ENCODE data around the gene SH2D7.

The SH2D7 gene

GRCh38 chr15:78048628-78048920 lies 43.8 kb upstream of the SH2D7 start:
- no peak for TF ChIP-seq ARNT (IDR thresholded peaks at IDR 0.05)
- TF ChIP-seq SUZ12 (IDR thresholded peaks at IDR 0.05): no peak
- TF ChIP-seq L3MBTL2 (conservative IDR thresholded peaks at IDR 0.05): no peak
- TF ChIP-seq NFRKB (IDR thresholded peaks at IDR 0.05): no peak
- no peak for TF ChIP-seq ZNF384 (IDR thresholded peaks at IDR 0.05)
- no peak for TF ChIP-seq FOXK2 (IDR thresholded peaks at IDR 0.05)
- no peak for TF ChIP-seq ELF4 (IDR thresholded peaks at IDR 0.05)
- no peak for TF ChIP-seq SP1 (IDR thresholded peaks at IDR 0.05)
- TF ChIP-seq TARDBP (IDR thresholded peaks at IDR 0.05): no peak
- CTCF ChIA-PET: no interaction called here

GRCh38 chr15:78049691-78050440 lies 42.5 kb upstream of the SH2D7 start:
- no peak for DNase-seq (ENCODE audit: extremely low spot score)
- TF ChIP-seq SUZ12 (IDR thresholded peaks at IDR 0.05) (no peak), FOXM1 (IDR thresholded peaks at IDR 0.05; ENCODE audit: borderline replicate concordance) (no peak), ELF4 (IDR thresholded peaks at IDR 0.05) (no peak), LEF1 (IDR thresholded peaks at IDR 0.05; ENCODE audit: borderline replicate concordance) (no peak), FOXK2 (IDR thresholded peaks at IDR 0.05) (no peak), BHLHE40 (IDR thresholded peaks at IDR 0.05; ENCODE audit: borderline replicate concordance) (no peak), NFRKB (IDR thresholded peaks at IDR 0.05) (no peak), HDGF (IDR thresholded peaks at IDR 0.05; ENCODE audit: borderline replicate concordance) (no peak), FOXA1 (IDR thresholded peaks at IDR 0.05) (no peak), SP1 (IDR thresholded peaks at IDR 0.05) (no peak), TARDBP (IDR thresholded peaks at IDR 0.05) (no peak), ZNF384 (IDR thresholded peaks at IDR 0.05) (no peak)
- CTCF ChIA-PET: no interaction called here
- POLR2A ChIA-PET: no interaction called here

More at GRCh38 chr15:78048628-78048920, 43.8 kb upstream of the SH2D7 start:
- no peak for DNase-seq (ENCODE audit: extremely low spot score)
- POLR2A ChIA-PET: no interaction called here

- ChIA-PET CTCF (no interaction called here), POLR2A (interaction anchor here (0.9 to 2.8 kb wide), 2 partner anchors 13 to 17 kb away, joined by 3 to 7 read pairs; no protein-coding TSS in a partner anchor)
- TF ChIP-seq HDGF (IDR thresholded peaks at IDR 0.05; ENCODE audit: borderline replicate concordance) (no peak), L3MBTL2 (conservative IDR thresholded peaks at IDR 0.05) (no peak), ELF4 (IDR thresholded peaks at IDR 0.05) (no peak), SUZ12 (IDR thresholded peaks at IDR 0.05) (no peak), LEF1 (IDR thresholded peaks at IDR 0.05; ENCODE audit: borderline replicate concordance) (no peak), TARDBP (IDR thresholded peaks at IDR 0.05) (no peak), ARNT (IDR thresholded peaks at IDR 0.05) (no peak), SP1 (IDR thresholded peaks at IDR 0.05) (no peak), BHLHE40 (IDR thresholded peaks at IDR 0.05; ENCODE audit: borderline replicate concordance) (no peak), ZNF384 (IDR thresholded peaks at IDR 0.05) (no peak), FOXK2 (IDR thresholded peaks at IDR 0.05) (no peak), CTBP1 (IDR thresholded peaks at IDR 0.05; ENCODE audit: borderline replicate concordance) (no peak), FOXA1 (IDR thresholded peaks at IDR 0.05) (no peak)
- no peak for DNase-seq (ENCODE audit: extremely low spot score)
Measured at GRCh38 chr15:78050441-78050809, 41.9 kb upstream of the SH2D7 start.

- no peak for TF ChIP-seq ELF4 (IDR thresholded peaks at IDR 0.05)
- TF ChIP-seq FOXA1 (IDR thresholded peaks at IDR 0.05): no peak
- no peak for TF ChIP-seq FOXK2 (IDR thresholded peaks at IDR 0.05)
- no peak for TF ChIP-seq FOXM1 (IDR thresholded peaks at IDR 0.05; ENCODE audit: borderline replicate concordance)
- no peak for TF ChIP-seq SP1 (IDR thresholded peaks at IDR 0.05)
- no peak for TF ChIP-seq SUZ12 (IDR thresholded peaks at IDR 0.05)
- ChIA-PET POLR2A (interaction anchor here (0.9 to 2.8 kb wide), 2 partner anchors 13 to 17 kb away, joined by 3 to 7 read pairs; no protein-coding TSS in a partner anchor), CTCF (interaction anchor here (2.0 kb wide), 1 partner anchor 58 kb away, joined by 6 read pairs; no protein-coding TSS in a partner anchor)
- no peak for DNase-seq (ENCODE audit: extremely low spot score)
Measured at GRCh38 chr15:78050826-78051225, 41.5 kb upstream of the SH2D7 start.

GRCh38 chr15:78051596-78051995 lies 40.8 kb upstream of the SH2D7 start:
- ChIA-PET POLR2A (interaction anchor here (1.0 to 2.8 kb wide), 2 partner anchors 16 kb away, joined by 3 to 7 read pairs; no protein-coding TSS in a partner anchor), CTCF (interaction anchor here (2.0 kb wide), 1 partner anchor 57 kb away, joined by 6 read pairs; no protein-coding TSS in a partner anchor)
- no peak for DNase-seq (ENCODE audit: extremely low spot score)
- no peak for TF ChIP-seq SP1 (IDR thresholded peaks at IDR 0.05)
- no peak for TF ChIP-seq SUZ12 (IDR thresholded peaks at IDR 0.05)
- no peak for TF ChIP-seq ZNF384 (IDR thresholded peaks at IDR 0.05)
- no peak for TF ChIP-seq PKNOX1 (IDR thresholded peaks at IDR 0.05)
- no peak for TF ChIP-seq TARDBP (IDR thresholded peaks at IDR 0.05)
- TF ChIP-seq FOXM1 (IDR thresholded peaks at IDR 0.05; ENCODE audit: borderline replicate concordance): no peak

GRCh38 chr15:78052001-78052401 lies 40.4 kb upstream of the SH2D7 start:
- no peak for TF ChIP-seq FOXA1 (IDR thresholded peaks at IDR 0.05)
- TF ChIP-seq ELF4 (IDR thresholded peaks at IDR 0.05): no peak
- TF ChIP-seq SP1 (IDR thresholded peaks at IDR 0.05): no peak
- no peak for TF ChIP-seq ARNT (IDR thresholded peaks at IDR 0.05)
- no peak for TF ChIP-seq FOXM1 (IDR thresholded peaks at IDR 0.05; ENCODE audit: borderline replicate concordance)
- TF ChIP-seq HDGF (IDR thresholded peaks at IDR 0.05; ENCODE audit: borderline replicate concordance): no peak
- TF ChIP-seq FOXK2 (IDR thresholded peaks at IDR 0.05): no peak
- no peak for TF ChIP-seq CTBP1 (IDR thresholded peaks at IDR 0.05; ENCODE audit: borderline replicate concordance)
- TF ChIP-seq LEF1 (IDR thresholded peaks at IDR 0.05; ENCODE audit: borderline replicate concordance): no peak
- CTCF ChIA-PET: interaction anchor here (2.0 kb wide), 1 partner anchor 56 kb away, joined by 6 read pairs; no protein-coding TSS in a partner anchor
- POLR2A ChIA-PET: interaction anchor here (1.0 to 2.8 kb wide), 2 partner anchors 15 to 17 kb away, joined by 3 to 7 read pairs; no protein-coding TSS in a partner anchor
- DNase-seq (ENCODE audit: extremely low spot score): no peak

- CTCF ChIA-PET: interaction anchor here (2.0 kb wide), 1 partner anchor 56 kb away, joined by 6 read pairs; no protein-coding TSS in a partner anchor
- POLR2A ChIA-PET: interaction anchor here (2.8 kb wide), 1 partner anchor 15 kb away, joined by 7 read pairs; no protein-coding TSS in a partner anchor
- no peak for DNase-seq (ENCODE audit: extremely low spot score)
- TF ChIP-seq BHLHE40 (IDR thresholded peaks at IDR 0.05; ENCODE audit: borderline replicate concordance) (no peak), ARNT (IDR thresholded peaks at IDR 0.05) (no peak), SUZ12 (IDR thresholded peaks at IDR 0.05) (no peak), FOXM1 (IDR thresholded peaks at IDR 0.05; ENCODE audit: borderline replicate concordance) (no peak), ELF4 (IDR thresholded peaks at IDR 0.05) (no peak), CTBP1 (IDR thresholded peaks at IDR 0.05; ENCODE audit: borderline replicate concordance) (no peak), PKNOX1 (IDR thresholded peaks at IDR 0.05) (no peak), LEF1 (IDR thresholded peaks at IDR 0.05; ENCODE audit: borderline replicate concordance) (no peak), NFRKB (IDR thresholded peaks at IDR 0.05) (no peak), FOXA1 (IDR thresholded peaks at IDR 0.05) (no peak), L3MBTL2 (conservative IDR thresholded peaks at IDR 0.05) (no peak), HDGF (IDR thresholded peaks at IDR 0.05; ENCODE audit: borderline replicate concordance) (no peak), SP1 (IDR thresholded peaks at IDR 0.05) (no peak), TARDBP (IDR thresholded peaks at IDR 0.05) (no peak), ZNF384 (IDR thresholded peaks at IDR 0.05) (no peak), FOXK2 (IDR thresholded peaks at IDR 0.05) (no peak)
Measured at GRCh38 chr15:78052545-78052944, 39.8 kb upstream of the SH2D7 start.
